Keratinocyte (primary cell): ENCODE results near the gene SYNDIG1.

Experiments
- CTCF ChIP-seq, 3 experiments: IDR thresholded peaks in 1 of 3; conservative IDR thresholded peaks in 1 of 3; optimal IDR thresholded peaks in 1 of 3; 2 replicates in 2 of 3; 3 replicates in 1 of 3; pipeline versions ENCODE3 to v1.5.1; 2011; ENCODE audit warnings: low read length in 3 of 3, mild to moderate bottlenecking in 3 of 3, moderate library complexity in 2 of 3, control low read depth in 1 of 3, inconsistent platforms in 1 of 3; ENCODE audit not compliant: insufficient read depth in 2 of 3; ENCODE audit errors: extremely low read depth in 1 of 3
- EZH2 ChIP-seq: IDR thresholded peaks from one replicate; pipeline ENCODE4 v1.6.1; 2012; ENCODE audit warnings: inconsistent platforms, mild to moderate bottlenecking, low read length, moderate library complexity

GRCh38 chr20:24422091-24422760 lies 47.2 kb upstream of the SYNDIG1 start:
- TF ChIP-seq CTCF (optimal IDR thresholded peaks at IDR 0.05 in 1 of 3, IDR thresholded peaks at IDR 0.05 in 1 of 3, conservative IDR thresholded peaks at IDR 0.05 in 1 of 3; ENCODE audit: extremely low read depth in 1 of 3, insufficient read depth in 2 of 3, low read length in 3 of 3) (no peak), EZH2 (no peak)
